Measurements from ENCODE around the gene ZNF575.

The ZNF575 gene

DNA sequence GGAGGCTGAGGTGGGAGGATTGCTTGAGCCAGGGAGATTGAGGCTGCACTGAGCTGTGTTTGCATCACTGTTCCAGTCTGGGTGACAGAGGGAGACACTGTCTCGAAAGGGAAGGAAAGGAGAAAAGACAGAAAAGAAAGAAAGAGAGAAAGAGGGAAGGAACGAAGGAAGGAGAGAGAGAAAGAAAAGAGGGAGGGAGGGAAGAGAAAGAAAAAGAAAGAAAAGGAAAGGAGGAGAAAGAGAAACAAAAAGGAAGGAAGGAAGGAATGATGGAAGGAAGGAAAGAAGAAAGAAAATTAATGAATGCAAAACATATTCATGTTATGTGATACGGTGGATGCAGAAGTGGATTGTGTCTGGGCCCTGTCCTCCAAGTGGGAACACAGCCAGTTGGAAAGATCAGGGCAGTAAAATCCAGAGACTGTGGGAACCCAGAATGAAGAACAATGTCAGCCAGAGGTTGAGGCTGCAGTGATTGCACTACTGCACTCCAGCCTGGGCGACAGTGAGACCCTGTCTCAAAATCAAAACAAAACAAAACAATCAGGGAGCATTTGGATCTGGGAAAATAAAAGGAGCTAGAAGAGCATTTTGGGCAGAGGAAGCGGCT is 34.6 kb upstream of the ZNF575 start:
- H3K27me3 ChIP-seq (ENCODE audit: control insufficient read depth in 1 of 2, insufficient read depth in 2 of 2, low read length in 2 of 2): no peaks in the 10 kb centered on the region
- H3K27ac ChIP-seq (ENCODE audit: low read depth, low read length): no peak overlapping the region
- no peaks in the 10 kb centered on the region for H3K9me3 ChIP-seq (ENCODE audit: control insufficient read depth in 1 of 2, low read length in 2 of 2)
- peaks cover 4 to 24% of the 10 kb centered on the region in 2 donors for H3K36me3 ChIP-seq (ENCODE audit: control insufficient read depth in 1 of 2, insufficient read depth in 2 of 2, low read length in 2 of 2)
- H3K9ac ChIP-seq (ENCODE audit: low read depth in 1 of 2, low read length in 2 of 2): no peak overlapping the region
- peaks cover 9 to 17% of the 10 kb centered on the region in 2 donors for H3K4me1 ChIP-seq (ENCODE audit: control insufficient read depth in 1 of 2, insufficient read depth in 2 of 2, low read length in 2 of 2)
- H3K4me3 ChIP-seq (ENCODE audit: low read depth in 1 of 2, low read length in 2 of 2): no peak overlapping the region

DNA sequence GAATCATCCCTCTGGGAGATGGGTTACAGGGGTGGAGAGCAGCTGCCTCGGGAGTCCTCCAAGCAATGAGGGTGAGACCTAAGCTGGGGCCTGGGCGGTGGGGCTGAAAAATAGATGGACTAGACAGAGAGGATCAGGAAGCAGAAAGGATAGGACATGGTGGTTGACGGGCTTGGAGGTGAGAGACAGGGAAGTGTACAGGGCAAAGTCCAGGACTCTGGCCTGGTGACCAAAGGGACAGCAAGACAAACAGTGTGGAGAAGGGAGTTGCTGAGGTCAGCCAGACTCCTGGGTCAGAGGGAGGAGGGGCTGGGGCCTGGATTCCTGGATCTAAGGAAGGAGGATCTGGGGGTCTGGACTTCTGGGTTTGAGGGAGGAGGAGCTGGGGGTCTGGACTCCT is 33.9 kb upstream of the ZNF575 start:
- no peak overlapping the region for H3K27ac ChIP-seq (ENCODE audit: low read depth, low read length)
- H3K4me3 ChIP-seq (ENCODE audit: low read depth in 1 of 2, low read length in 2 of 2): no peak overlapping the region
- H3K36me3 ChIP-seq (ENCODE audit: control insufficient read depth in 1 of 2, insufficient read depth in 2 of 2, low read length in 2 of 2): peaks cover 4 to 24% of the 10 kb centered on the region in 2 donors
- H3K27me3 ChIP-seq (ENCODE audit: control insufficient read depth in 1 of 2, insufficient read depth in 2 of 2, low read length in 2 of 2): no peaks in the 10 kb centered on the region
- H3K9ac ChIP-seq (ENCODE audit: low read depth in 1 of 2, low read length in 2 of 2): no peak overlapping the region
- no peaks in the 10 kb centered on the region for H3K9me3 ChIP-seq (ENCODE audit: control insufficient read depth in 1 of 2, low read length in 2 of 2)
- peaks cover 12 to 18% of the 10 kb centered on the region in 2 donors for H3K4me1 ChIP-seq (ENCODE audit: control insufficient read depth in 1 of 2, insufficient read depth in 2 of 2, low read length in 2 of 2)

DNA sequence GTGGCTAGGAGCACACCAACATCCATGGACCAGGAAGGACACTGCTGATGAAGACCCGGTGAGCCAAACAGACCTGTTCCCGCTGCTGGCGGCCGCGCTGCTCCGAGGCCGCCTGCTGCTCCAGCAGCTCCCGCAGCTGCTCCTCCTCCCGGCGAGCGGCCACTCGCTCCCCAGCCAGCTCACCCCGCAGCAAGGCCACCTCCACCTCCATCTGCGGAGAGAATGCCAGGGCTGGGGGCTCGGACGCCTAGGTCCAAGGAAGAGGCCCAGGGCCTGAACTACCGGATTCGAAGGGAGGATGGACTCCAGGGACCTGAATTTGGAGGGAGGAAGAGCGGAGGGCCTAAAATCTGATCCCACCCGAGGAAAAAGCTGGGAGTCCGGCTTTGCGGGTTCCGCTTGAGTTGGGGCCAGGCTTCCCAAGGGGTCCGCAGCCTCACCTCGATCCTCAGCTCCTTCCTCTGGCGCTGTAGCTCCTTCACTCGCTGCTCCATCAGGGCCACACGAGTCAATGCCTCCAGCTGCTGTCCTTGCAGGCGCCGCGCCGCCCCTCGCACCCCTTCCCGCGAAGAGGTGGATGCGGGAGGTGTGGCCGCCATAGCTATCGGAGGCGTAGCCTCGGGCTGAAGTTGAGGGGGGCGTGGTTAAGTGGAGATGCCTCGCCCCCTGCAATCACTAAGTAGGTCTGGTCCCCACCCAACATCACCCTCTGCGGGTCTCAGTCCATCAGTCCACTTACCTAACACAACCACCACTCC is 31.1 kb upstream of the ZNF575 start:
- Histone ChIP-seq H3K9ac (ENCODE audit: low read depth in 1 of 2, low read length in 2 of 2) (no peak overlapping the region), H3K36me3 (ENCODE audit: control insufficient read depth in 1 of 2, insufficient read depth in 2 of 2, low read length in 2 of 2) (peaks cover 2 to 14% of the 10 kb centered on the region in 2 donors), H3K4me1 (ENCODE audit: control insufficient read depth in 1 of 2, insufficient read depth in 2 of 2, low read length in 2 of 2) (peaks cover 18 to 23% of the 10 kb centered on the region in 2 donors), H3K9me3 (ENCODE audit: control insufficient read depth in 1 of 2, low read length in 2 of 2) (no peaks in the 10 kb centered on the region), H3K27ac (ENCODE audit: low read depth, low read length) (no peak overlapping the region), H3K27me3 (ENCODE audit: control insufficient read depth in 1 of 2, insufficient read depth in 2 of 2, low read length in 2 of 2) (no peaks in the 10 kb centered on the region), H3K4me3 (ENCODE audit: low read depth in 1 of 2, low read length in 2 of 2) (peak overlapping the region in 1 of 2 donors; percentile 21)

GRCh38 chr19:43502419-43502976 is 30.5 kb upstream of the ZNF575 start:
- H3K9ac ChIP-seq (ENCODE audit: low read depth in 1 of 2, low read length in 2 of 2): peak overlapping the region in 1 of 2 donors; percentile 88
- no peaks in the 10 kb centered on the region for H3K9me3 ChIP-seq (ENCODE audit: control insufficient read depth in 1 of 2, low read length in 2 of 2)
- no peak overlapping the region for H3K27ac ChIP-seq (ENCODE audit: low read depth, low read length)
- no peaks in the 10 kb centered on the region for H3K27me3 ChIP-seq (ENCODE audit: control insufficient read depth in 1 of 2, insufficient read depth in 2 of 2, low read length in 2 of 2)
- peaks cover 0 to 9% of the 10 kb centered on the region in 2 donors for H3K36me3 ChIP-seq (ENCODE audit: control insufficient read depth in 1 of 2, insufficient read depth in 2 of 2, low read length in 2 of 2)
- H3K4me3 ChIP-seq (ENCODE audit: low read depth in 1 of 2, low read length in 2 of 2): no peak overlapping the region
- H3K4me1 ChIP-seq (ENCODE audit: control insufficient read depth in 1 of 2, insufficient read depth in 2 of 2, low read length in 2 of 2): peaks cover 18 to 23% of the 10 kb centered on the region in 2 donors

GRCh38 chr19:43503501-43504425 is 29.2 kb upstream of the ZNF575 start:
- H3K36me3 ChIP-seq (ENCODE audit: control insufficient read depth in 1 of 2, insufficient read depth in 2 of 2, low read length in 2 of 2): peaks cover 3 to 17% of the 10 kb centered on the region in 2 donors
- H3K9ac ChIP-seq (ENCODE audit: low read depth in 1 of 2, low read length in 2 of 2): peak overlapping the region; percentile 88 to 93
- H3K4me1 ChIP-seq (ENCODE audit: control insufficient read depth in 1 of 2, insufficient read depth in 2 of 2, low read length in 2 of 2): peaks cover 18 to 20% of the 10 kb centered on the region in 2 donors
- H3K27me3 ChIP-seq (ENCODE audit: control insufficient read depth in 1 of 2, insufficient read depth in 2 of 2, low read length in 2 of 2): no peaks in the 10 kb centered on the region
- peak overlapping the region; percentile 78 for H3K27ac ChIP-seq (ENCODE audit: low read depth, low read length)
- peak overlapping the region; percentile 90 for H3K4me3 ChIP-seq (ENCODE audit: low read depth in 1 of 2, low read length in 2 of 2)
- H3K9me3 ChIP-seq (ENCODE audit: control insufficient read depth in 1 of 2, low read length in 2 of 2): no peaks in the 10 kb centered on the region

DNA sequence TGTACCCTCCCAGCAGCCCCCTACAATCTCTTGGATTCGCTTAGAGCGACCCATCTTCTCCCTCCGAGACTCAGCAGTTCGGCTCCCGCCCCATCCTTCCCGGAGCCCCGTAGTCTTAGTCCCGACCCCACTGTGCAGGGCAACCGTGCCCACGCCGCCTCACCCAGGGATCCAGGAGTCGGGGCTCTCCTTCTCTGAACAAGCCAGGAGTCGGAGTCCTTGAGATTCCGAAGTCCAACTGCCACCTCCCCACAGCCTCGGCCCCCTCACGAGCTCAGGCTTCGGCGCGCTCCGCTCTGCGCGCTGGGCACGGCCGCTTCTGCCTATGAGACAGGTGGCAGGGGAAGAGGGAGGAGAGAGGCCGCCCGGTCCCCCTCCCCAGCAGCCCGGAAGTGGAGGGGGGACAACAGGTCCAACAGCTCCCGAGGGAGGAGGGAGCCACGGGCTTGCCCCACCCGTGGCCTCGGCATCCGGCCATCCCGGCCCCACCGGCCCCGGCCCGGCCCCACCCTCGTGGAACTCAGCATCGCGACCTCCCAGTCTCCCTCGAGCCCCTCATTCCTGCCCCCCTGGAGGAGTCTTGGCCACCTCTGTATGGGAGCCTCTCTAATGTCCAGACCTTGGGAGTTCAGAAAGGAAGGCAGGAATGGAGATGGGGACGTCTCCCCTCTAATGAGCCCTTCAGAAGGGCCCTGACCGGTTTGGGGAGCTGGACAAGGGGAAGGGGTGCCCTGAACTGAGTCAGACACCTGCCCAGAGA is 28.4 kb upstream of the ZNF575 start, which contains the start of gene PHLDB3:
PHLDB3 (minus strand) TSS at position 321 of the 760 bp plus-strand sequence. CDS start 628 bp downstream, outside the sequence.
- H3K27me3 ChIP-seq (ENCODE audit: control insufficient read depth in 1 of 2, insufficient read depth in 2 of 2, low read length in 2 of 2): no peaks in the 10 kb centered on the region
- H3K4me1 ChIP-seq (ENCODE audit: control insufficient read depth in 1 of 2, insufficient read depth in 2 of 2, low read length in 2 of 2): peaks cover 14 to 18% of the 10 kb centered on the region in 2 donors
- peak within 1 kb of the TSS; percentile 90 for H3K4me3 ChIP-seq (ENCODE audit: low read depth in 1 of 2, low read length in 2 of 2)
- peak within 1 kb of the TSS; percentile 78 for H3K27ac ChIP-seq (ENCODE audit: low read depth, low read length)
- peak within 1 kb of the TSS; percentile 88 to 93 for H3K9ac ChIP-seq (ENCODE audit: low read depth in 1 of 2, low read length in 2 of 2)
- H3K36me3 ChIP-seq (ENCODE audit: control insufficient read depth in 1 of 2, insufficient read depth in 2 of 2, low read length in 2 of 2): peaks cover 5 to 20% of the 10 kb centered on the region in 2 donors
- H3K9me3 ChIP-seq (ENCODE audit: control insufficient read depth in 1 of 2, low read length in 2 of 2): no peaks in the 10 kb centered on the region

DNA sequence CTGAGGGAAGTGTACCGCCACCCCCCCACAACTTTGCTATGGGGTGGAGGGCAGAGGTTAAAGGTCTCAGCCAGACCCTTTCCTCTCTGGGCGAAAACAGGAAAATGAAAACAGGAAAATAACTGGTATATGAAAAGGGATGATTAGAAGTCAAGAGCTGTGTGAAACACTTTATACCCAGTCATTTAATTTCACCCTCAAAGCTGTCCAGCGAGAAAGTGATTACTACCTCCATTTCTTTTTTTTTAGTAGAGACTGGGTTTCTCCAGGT is 27.9 kb upstream of the ZNF575 start:
- no peaks in the 10 kb centered on the region for H3K27me3 ChIP-seq (ENCODE audit: control insufficient read depth in 1 of 2, insufficient read depth in 2 of 2, low read length in 2 of 2)
- H3K9me3 ChIP-seq (ENCODE audit: control insufficient read depth in 1 of 2, low read length in 2 of 2): no peaks in the 10 kb centered on the region
- H3K9ac ChIP-seq (ENCODE audit: low read depth in 1 of 2, low read length in 2 of 2): peak overlapping the region; percentile 88 to 93

DNA sequence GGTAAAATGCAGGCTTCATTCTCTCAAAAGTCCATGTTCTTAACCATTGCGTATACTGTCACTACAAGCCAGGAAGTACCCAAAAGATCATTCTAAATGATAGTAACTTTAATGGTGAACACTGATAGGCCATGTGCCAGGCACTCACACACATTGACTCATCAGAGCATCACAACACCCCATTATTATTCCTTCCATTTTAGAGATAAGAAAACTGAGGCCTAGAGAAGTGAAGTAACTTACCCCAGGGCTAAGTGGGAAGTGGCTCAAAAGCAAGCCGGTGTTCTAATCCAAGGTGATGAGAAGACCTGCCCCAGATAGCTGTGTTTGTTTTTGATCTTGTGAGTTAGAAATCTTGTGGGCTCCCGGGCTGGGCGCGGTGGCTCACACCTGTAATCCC is 27.0 kb upstream of the ZNF575 start:
- H3K9ac ChIP-seq (ENCODE audit: low read depth in 1 of 2, low read length in 2 of 2): no peak overlapping the region
- no peaks in the 10 kb centered on the region for H3K9me3 ChIP-seq (ENCODE audit: control insufficient read depth in 1 of 2, low read length in 2 of 2)
- no peaks in the 10 kb centered on the region for H3K27me3 ChIP-seq (ENCODE audit: control insufficient read depth in 1 of 2, insufficient read depth in 2 of 2, low read length in 2 of 2)
- peaks cover 10 to 30% of the 10 kb centered on the region in 2 donors for H3K36me3 ChIP-seq (ENCODE audit: control insufficient read depth in 1 of 2, insufficient read depth in 2 of 2, low read length in 2 of 2)
- peaks cover 14 to 18% of the 10 kb centered on the region in 2 donors for H3K4me1 ChIP-seq (ENCODE audit: control insufficient read depth in 1 of 2, insufficient read depth in 2 of 2, low read length in 2 of 2)
- no peak overlapping the region for H3K4me3 ChIP-seq (ENCODE audit: low read depth in 1 of 2, low read length in 2 of 2)
- H3K27ac ChIP-seq (ENCODE audit: low read depth, low read length): no peak overlapping the region

More for the DNA sequence above, 27.9 kb upstream of the ZNF575 start:
- peaks cover 9 to 26% of the 10 kb centered on the region in 2 donors for H3K36me3 ChIP-seq (ENCODE audit: control insufficient read depth in 1 of 2, insufficient read depth in 2 of 2, low read length in 2 of 2)
- H3K4me3 ChIP-seq (ENCODE audit: low read depth in 1 of 2, low read length in 2 of 2): peak overlapping the region in 1 of 2 donors; percentile 90
- peak overlapping the region; percentile 41 for H3K27ac ChIP-seq (ENCODE audit: low read depth, low read length)
- H3K4me1 ChIP-seq (ENCODE audit: control insufficient read depth in 1 of 2, insufficient read depth in 2 of 2, low read length in 2 of 2): peaks cover 14 to 18% of the 10 kb centered on the region in 2 donors

DNA sequence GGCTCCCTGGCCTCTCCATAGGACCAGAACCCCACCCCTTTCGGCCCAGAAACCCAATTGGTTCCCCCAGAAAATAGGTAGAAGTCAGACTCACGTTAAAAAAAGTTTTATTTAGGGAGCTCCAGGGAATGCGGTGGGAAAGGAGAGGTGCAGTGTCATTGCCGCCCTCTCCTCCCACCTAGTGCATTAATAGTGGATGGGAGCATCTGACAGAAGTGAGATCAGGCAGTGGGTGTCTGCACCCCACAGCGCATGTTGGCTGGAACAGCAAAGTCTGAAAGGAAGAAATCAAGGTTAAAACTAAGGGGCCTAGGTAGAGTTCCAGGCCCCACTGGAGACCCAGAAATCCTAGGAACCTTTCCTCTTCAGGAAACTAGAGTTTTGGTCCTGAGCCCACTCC is 26.4 kb upstream of the ZNF575 start:
- Histone ChIP-seq H3K9ac (ENCODE audit: low read depth in 1 of 2, low read length in 2 of 2) (no peak overlapping the region), H3K9me3 (ENCODE audit: control insufficient read depth in 1 of 2, low read length in 2 of 2) (no peaks in the 10 kb centered on the region), H3K4me1 (ENCODE audit: control insufficient read depth in 1 of 2, insufficient read depth in 2 of 2, low read length in 2 of 2) (peaks cover 14 to 18% of the 10 kb centered on the region in 2 donors), H3K27me3 (ENCODE audit: control insufficient read depth in 1 of 2, insufficient read depth in 2 of 2, low read length in 2 of 2) (no peaks in the 10 kb centered on the region), H3K4me3 (ENCODE audit: low read depth in 1 of 2, low read length in 2 of 2) (no peak overlapping the region), H3K36me3 (ENCODE audit: control insufficient read depth in 1 of 2, insufficient read depth in 2 of 2, low read length in 2 of 2) (peaks cover 10 to 37% of the 10 kb centered on the region in 2 donors), H3K27ac (ENCODE audit: low read depth, low read length) (no peak overlapping the region)
